WTC11 (cell line): Measurements from ENCODE around the gene LRRC8D. TPM values are rescaled to one million over a fixed set of nuclear protein-coding genes. Genes with fewer than 3 reads are reported as not detected.

Experiments
- ATAC-seq: fragments of 200-7000 bp; cut with Tn5 transposase; 2 replicates; pipeline ENCODE4 v1.10.0; 2021; ENCODE audit warnings: mild to moderate bottlenecking, moderate library complexity
- CTCF ChIA-PET: fragments of 300-600 bp; sonication (Branson Sonifier 250); formaldehyde crosslinking; loops from one replicate; lab custom pipeline; 2021; ENCODE audit warnings: antibody characterized with exemption; lab: Charles Lee
- POLR2A ChIA-PET: fragments of 350-600 bp; sonication (Branson Sonifier 250); formaldehyde crosslinking; loops from one replicate; lab custom pipeline; 2021; ENCODE audit warnings: antibody characterized with exemption; lab: Charles Lee
- DNase-seq: peaks from one replicate; pipeline ENCODE4 v3.0.0; 2021; ENCODE audit warnings: low spot score
- H3K27ac Mint-ChIP-seq: 2 replicates; pipeline ENCODE4 v1.8.0; 2021; ENCODE audit warnings: mixed read lengths
- H3K27me3 Mint-ChIP-seq: 2 replicates; pipeline ENCODE4 v1.8.0; 2021; ENCODE audit warnings: low read depth, mild to moderate bottlenecking, moderate library complexity, mixed read lengths
- H3K36me3 Mint-ChIP-seq: 2 replicates; pipeline ENCODE4 v1.8.0; 2021; ENCODE audit warnings: mixed read lengths
- H3K4me1 Mint-ChIP-seq: 2 replicates; pipeline ENCODE4 v1.8.0; 2022; ENCODE audit warnings: mixed read lengths
- H3K4me3 Mint-ChIP-seq: 2 replicates; pipeline ENCODE4 v1.8.0; 2021; ENCODE audit warnings: mild to moderate bottlenecking, moderate library complexity, mixed read lengths
- H3K9me3 Mint-ChIP-seq: 2 replicates; pipeline ENCODE4 v1.8.0; 2021; ENCODE audit warnings: mixed read lengths
- AFF4 ChIP-seq: sonication (generic); formaldehyde crosslinking; IDR thresholded peaks from 2 replicates; pipeline ENCODE4 v1.8.1; 2023; ENCODE audit warnings: mild to moderate bottlenecking, missing genetic modification reagents, borderline replicate concordance
- ATF2 ChIP-seq: sonication (generic); formaldehyde crosslinking; IDR thresholded peaks from 2 replicates; pipeline ENCODE4 v1.8.1; 2022; ENCODE audit warnings: low read depth, missing genetic modification reagents, borderline replicate concordance
- CREB1 ChIP-seq: sonication (generic); formaldehyde crosslinking; IDR thresholded peaks from 2 replicates; pipeline ENCODE4 v1.8.0; 2023; ENCODE audit warnings: mild to moderate bottlenecking, missing genetic modification reagents
- E2F1 ChIP-seq: sonication (generic); formaldehyde crosslinking; IDR thresholded peaks from 2 replicates; pipeline ENCODE4 v1.8.0; 2022; ENCODE audit warnings: mild to moderate bottlenecking, missing genetic modification reagents
- E2F5 ChIP-seq: sonication (generic); formaldehyde crosslinking; IDR thresholded peaks from 2 replicates; pipeline ENCODE4 v1.8.1; 2022; ENCODE audit warnings: mild to moderate bottlenecking, moderate library complexity, missing genetic modification reagents
- ELF4 ChIP-seq: sonication (generic); formaldehyde crosslinking; IDR thresholded peaks from 2 replicates; pipeline ENCODE4 v1.8.1; 2022; ENCODE audit warnings: low read depth, mild to moderate bottlenecking, moderate library complexity, missing genetic modification reagents
- ERG ChIP-seq: fragments of 250-450 bp; sonication (Bioruptor Pico); IDR thresholded peaks from 2 replicates; pipeline ENCODE4 v1.8.0; 2021; ENCODE audit warnings: mild to moderate bottlenecking
- MAX ChIP-seq: sonication (generic); formaldehyde crosslinking; IDR thresholded peaks from 2 replicates; pipeline ENCODE4 v1.8.0; 2022; ENCODE audit warnings: mild to moderate bottlenecking, missing genetic modification reagents
- MXD4 ChIP-seq: fragments of 250-450 bp; sonication (Bioruptor Pico); IDR thresholded peaks from 2 replicates; pipeline ENCODE4 v1.8.0; 2021; ENCODE audit warnings: mild to moderate bottlenecking, moderate library complexity, borderline replicate concordance
- NFATC4 ChIP-seq: fragments of 250-450 bp; sonication (Bioruptor Pico); IDR thresholded peaks from 2 replicates; pipeline ENCODE4 v1.9.0; 2021; ENCODE audit warnings: mild to moderate bottlenecking
- OVOL2 ChIP-seq: fragments of 250-450 bp; sonication (Bioruptor Pico); IDR thresholded peaks from 2 replicates; pipeline ENCODE4 v1.9.0; 2021; ENCODE audit warnings: mild to moderate bottlenecking, borderline replicate concordance
- RELA ChIP-seq: sonication (generic); formaldehyde crosslinking; IDR thresholded peaks from 2 replicates; pipeline ENCODE4 v1.8.1; 2022; ENCODE audit warnings: missing genetic modification reagents, mild to moderate bottlenecking, borderline replicate concordance
- STAT6 ChIP-seq: sonication (generic); formaldehyde crosslinking; conservative IDR thresholded peaks from 2 replicates; pipeline ENCODE4 v1.8.1; 2023; ENCODE audit warnings: mild to moderate bottlenecking, low read depth, missing genetic modification reagents, moderate library complexity
- TEAD1 ChIP-seq: sonication (generic); formaldehyde crosslinking; IDR thresholded peaks from 2 replicates; pipeline ENCODE4 v1.8.0; 2022; ENCODE audit warnings: mild to moderate bottlenecking, missing genetic modification reagents
- USF1 ChIP-seq: sonication (generic); formaldehyde crosslinking; IDR thresholded peaks from 2 replicates; pipeline ENCODE4 v1.8.0; 2022; ENCODE audit warnings: mild to moderate bottlenecking, missing genetic modification reagents
- ZBTB21 ChIP-seq: sonication (generic); formaldehyde crosslinking; IDR thresholded peaks from 2 replicates; pipeline ENCODE4 v1.8.1; 2023; ENCODE audit warnings: mild to moderate bottlenecking, missing genetic modification reagents, borderline replicate concordance
- ZNF138 ChIP-seq: sonication (generic); formaldehyde crosslinking; conservative IDR thresholded peaks from 2 replicates; pipeline ENCODE4 v1.8.1; 2022; ENCODE audit warnings: mild to moderate bottlenecking, moderate library complexity, missing genetic modification reagents
- ZNF232 ChIP-seq: sonication (generic); formaldehyde crosslinking; IDR thresholded peaks from 2 replicates; pipeline ENCODE4 v1.8.0; 2022; ENCODE audit warnings: mild to moderate bottlenecking, missing genetic modification reagents
- ZNF263 ChIP-seq: sonication (generic); formaldehyde crosslinking; IDR thresholded peaks from 2 replicates; pipeline ENCODE4 v1.8.1; 2022; ENCODE audit warnings: low read depth, mild to moderate bottlenecking, moderate library complexity, missing genetic modification reagents
- ZNF423 ChIP-seq: fragments of 250-450 bp; sonication (Bioruptor Pico); IDR thresholded peaks from 2 replicates; pipeline ENCODE4 v2.1.2; 2022; ENCODE audit warnings: mild to moderate bottlenecking, moderate library complexity
- ZNF425 ChIP-seq: fragments of 250-450 bp; sonication (Bioruptor Pico); conservative IDR thresholded peaks from 2 replicates; pipeline ENCODE4 v1.9.0; 2021; ENCODE audit warnings: mild to moderate bottlenecking
- total RNA-seq: library from RNA; stranded (reverse); gene quantifications from 3 replicates; pipeline ENCODE4 v1.2.3, GENCODE V29; 2021

The LRRC8D gene
- total RNA-seq, 1 experiment from 2014 or later = 42.6 TPM

- H3K4me3 Mint-ChIP-seq = no peak overlapping the region
- H3K27ac Mint-ChIP-seq = no peak overlapping the region
- TF ChIP-seq CREB1 (CRISPR knock-in tag) (no peak), ZNF232 (no peak), TEAD1 (no peak), ELF4 (CRISPR knock-in tag) (no peak), NFATC4 (CRISPR knock-in tag) (no peak), ZNF425 (CRISPR knock-in tag) (no peak), E2F1 (CRISPR knock-in tag) (no peak)
- no peaks in the 10 kb centered on the region for H3K36me3 Mint-ChIP-seq
- ChIA-PET POLR2A (no interaction called here), CTCF (no interaction called here)
- H3K27me3 Mint-ChIP-seq = no peaks in the 10 kb centered on the region; the same call in 1 of the 2 replicates
- H3K9me3 Mint-ChIP-seq = no peaks in the 10 kb centered on the region
- H3K4me1 Mint-ChIP-seq = no peaks in the 10 kb centered on the region
- ATAC-seq (no peak), DNase-seq (no peak)
Measured at GRCh38 chr1:89971600-89971999, 150.8 kb downstream of the LRRC8D start.

- Mint-ChIP-seq H3K27me3 (no peaks in the 10 kb centered on the region; the same call in 1 of the 2 replicates), H3K9me3 (no peaks in the 10 kb centered on the region), H3K36me3 (no peaks in the 10 kb centered on the region), H3K27ac (no peak overlapping the region), H3K4me3 (no peak overlapping the region), H3K4me1 (no peaks in the 10 kb centered on the region)
- DNase-seq (no peak), ATAC-seq (no peak)
- ChIA-PET POLR2A (no interaction called here), CTCF (no interaction called here)
- TF ChIP-seq ATF2 (CRISPR knock-in tag) (no peak), STAT6 (no peak), AFF4 (no peak), RELA (CRISPR knock-in tag) (no peak), MXD4 (CRISPR knock-in tag) (no peak), ZNF263 (no peak), ZNF138 (no peak), E2F5 (CRISPR knock-in tag) (no peak), ERG (CRISPR knock-in tag) (no peak), ZNF423 (CRISPR knock-in tag) (no peak), MAX (no peak), OVOL2 (CRISPR knock-in tag) (no peak), ZBTB21 (CRISPR knock-in tag) (no peak), USF1 (CRISPR knock-in tag) (no peak)
Measured at GRCh38 chr1:89972024-89972423, 151.2 kb downstream of the LRRC8D start.
